Femur (tissue), 1 donor: ENCODE results near the gene FEM1C.

ENCODE experiments used
- DNase-seq: peaks from one replicate; pipeline ENCODE4 v3.0.0-alpha.2; 2017

FEM1C gene

GRCh38 chr5:115471345-115472063 lies 73.1 kb downstream of the FEM1C start:
- DNase-seq: no peak

GRCh38 chr5:115470921-115471320 lies 73.7 kb downstream of the FEM1C start:
- no peak for DNase-seq
